Heart left ventricle (tissue), 13 donors: Measurements from ENCODE around the gene CCDC24.

Experiments used
- POLR2A ChIP-seq, 2 donors: fragments of 450-650 bp; IDR thresholded peaks; one replicate each; pipeline ENCODE4 v1.6.1; 2017; ENCODE audit warnings: antibody characterized with exemption in 2 of 2, mild to moderate bottlenecking in 2 of 2, moderate library complexity in 2 of 2
- TF ChIP-seq, protein P1 (sequence below), 12 donors: fragments of 200-600 bp; sonication (generic) in 4 of 12; IDR thresholded peaks; one replicate each; pipeline versions ENCODE4 v1.5.0 to v1.8.0; 2018 to 2022; ENCODE audit warnings: antibody characterized with exemption in 12 of 12, mild to moderate bottlenecking in 5 of 12
- donor health status: ischemic (EF 13 %, LVEDD 7.1; RV severe dilation, severe dysfunction).
- donor health status: DM: no; HTN: yes; CAD: no.
- donor health status: DM: no; HTN: no; CAD: no.
- donor health status: ischemic (EF 25% LVEDD 6.9; RV normal size, moderate dysfunction).
- donor health status: ischemic (EF 25% LVEDD 5.7; RV mildly dilated, moderate dysfunction).
- donor health status: ischemic (EF 35%, LVEDD 5.7; RV mildly dilated, moderate dysfunction).
- donor health status: nonischemic (EF 11% LVEDD 7.7; RV severe dilation, severe dysfunction).
- donor health status: DM: yes; HTN: yes; CAD: no.
- donor health status: PGD.
- donor health status: ischemic (EF 29% LVEDD 5.4; RV normal size, mild dysfunction).
- donor health status: nonischemic (EF 23%, LVEDD 6.1; RV moderate dilation, normal function).

DNA sequence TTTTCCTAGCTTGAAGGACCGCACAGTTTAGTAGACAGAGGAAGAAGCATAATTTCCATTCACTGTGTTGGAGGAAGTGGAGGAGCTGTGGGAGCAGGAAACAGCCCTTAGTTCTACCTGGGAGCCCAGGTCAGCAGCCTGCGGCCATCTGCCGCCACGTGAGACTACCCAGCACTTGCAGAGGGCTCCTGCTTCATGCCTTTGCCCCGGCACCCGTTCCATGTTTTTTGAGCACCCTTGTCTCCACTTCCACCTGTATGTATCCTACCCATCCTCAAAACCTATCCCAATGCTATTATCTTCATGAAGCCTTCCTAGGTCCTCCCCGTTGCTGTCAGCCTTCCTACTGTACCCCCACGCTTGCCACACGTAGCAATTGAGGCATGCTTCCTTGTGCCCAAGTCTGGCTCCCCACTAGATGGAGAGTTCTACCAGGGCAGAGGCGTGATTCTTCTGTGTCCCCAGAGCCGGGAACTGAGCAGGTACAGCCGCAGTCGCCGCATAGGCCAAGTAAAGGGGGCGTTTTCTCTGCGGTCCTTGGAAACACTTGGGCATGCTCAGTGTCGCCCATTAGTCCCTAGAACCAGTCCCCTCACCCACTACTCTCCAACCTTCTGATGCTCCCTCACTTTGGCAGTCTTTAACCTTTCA lies 38.0 kb downstream of the CCDC24 start:
- no peak for TF ChIP-seq POLR2A (IDR thresholded peaks at IDR 0.05)
- TF ChIP-seq, protein P1, sequence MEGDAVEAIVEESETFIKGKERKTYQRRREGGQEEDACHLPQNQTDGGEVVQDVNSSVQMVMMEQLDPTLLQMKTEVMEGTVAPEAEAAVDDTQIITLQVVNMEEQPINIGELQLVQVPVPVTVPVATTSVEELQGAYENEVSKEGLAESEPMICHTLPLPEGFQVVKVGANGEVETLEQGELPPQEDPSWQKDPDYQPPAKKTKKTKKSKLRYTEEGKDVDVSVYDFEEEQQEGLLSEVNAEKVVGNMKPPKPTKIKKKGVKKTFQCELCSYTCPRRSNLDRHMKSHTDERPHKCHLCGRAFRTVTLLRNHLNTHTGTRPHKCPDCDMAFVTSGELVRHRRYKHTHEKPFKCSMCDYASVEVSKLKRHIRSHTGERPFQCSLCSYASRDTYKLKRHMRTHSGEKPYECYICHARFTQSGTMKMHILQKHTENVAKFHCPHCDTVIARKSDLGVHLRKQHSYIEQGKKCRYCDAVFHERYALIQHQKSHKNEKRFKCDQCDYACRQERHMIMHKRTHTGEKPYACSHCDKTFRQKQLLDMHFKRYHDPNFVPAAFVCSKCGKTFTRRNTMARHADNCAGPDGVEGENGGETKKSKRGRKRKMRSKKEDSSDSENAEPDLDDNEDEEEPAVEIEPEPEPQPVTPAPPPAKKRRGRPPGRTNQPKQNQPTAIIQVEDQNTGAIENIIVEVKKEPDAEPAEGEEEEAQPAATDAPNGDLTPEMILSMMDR (IDR thresholded peaks at IDR 0.05), result peak in 1 of 12 donors; percentile 4
